ENCODE data around the gene CTDP1. TPM values are rescaled to one million over a fixed set of nuclear protein-coding genes. Genes with fewer than 3 reads are reported as not detected.

The CTDP1 gene
- total and polyA plus RNA-seq, 9 of the 15 experiments (the other 6 are each of a cell fraction or from before 2014, with no cell fraction given): 0.07 to 19.2 (median 4.0) TPM

DNA sequence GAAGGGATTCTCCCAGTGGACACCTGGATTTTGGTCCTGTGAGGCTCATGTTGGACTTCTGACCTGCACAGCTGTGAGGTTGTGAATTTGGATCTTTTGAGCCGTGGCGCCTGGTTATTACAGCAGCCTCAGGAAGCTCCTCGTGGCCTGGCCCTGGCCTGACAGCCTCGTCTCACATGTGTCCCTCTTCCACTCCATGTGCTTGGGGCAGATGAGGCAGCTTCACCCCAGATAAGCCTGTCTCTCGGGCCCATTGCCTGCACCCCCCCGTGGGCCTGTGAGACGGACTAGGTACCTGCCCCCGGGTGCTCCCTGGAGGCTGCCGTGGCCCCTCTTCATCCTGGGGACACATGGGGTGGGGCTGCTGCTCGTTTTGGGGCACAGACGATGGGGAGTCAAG lies 51.2 kb downstream of the CTDP1 start:
- ChIA-PET POLR2A (interaction anchor here (0.6 kb wide), 2 partner anchors 35 to 465 kb away, joined by 3 read pairs; no protein-coding TSS in a partner anchor), CTCF (ENCODE audit: low intra/inter-chr PET ratio) (no interaction called here)
- H3K36me3 ChIP-seq (ENCODE audit: control insufficient read depth, insufficient read depth, low read length): peaks cover 49% of the 10 kb centered on the region; the same call in 2 of the 3 replicates
- no peaks in the 10 kb centered on the region for H3K79me2 ChIP-seq (ENCODE audit: control insufficient read depth, insufficient read depth, low read length)
- H3K4me2 ChIP-seq (ENCODE audit: insufficient read depth, low read length): no peak overlapping the region
- H3K4me1 ChIP-seq (replicated peaks in 1 of 2; ENCODE audit: control insufficient read depth in 2 of 2, insufficient read depth in 2 of 2, low read length in 2 of 2): no peaks in the 10 kb centered on the region
- no peak overlapping the region for H3K9ac ChIP-seq (ENCODE audit: insufficient read depth in 1 of 2, low read depth in 2 of 2, low read length in 2 of 2)
- no peaks in the 10 kb centered on the region for H3K9me1 ChIP-seq (ENCODE audit: control insufficient read depth, insufficient read depth, low read length)
- FAIRE-seq (no peak), DNase-seq (ENCODE audit: extremely low read depth in 1 of 4, low spot score in 3 of 4) (no peak), ATAC-seq (no peak)
- no peak overlapping the region for H3K27ac ChIP-seq (ENCODE audit: extremely low read depth, low read depth, low read length)
- intact Hi-C loops (cut with micrococcal nuclease) (no loop called here), in situ Hi-C loops (cut with MboI) (no loop called here)
- no peak overlapping the region for H3K4me3 ChIP-seq
- no TSS peak for BruUV-seq (replicated peaks)
- H3K9me3 ChIP-seq (replicated peaks; ENCODE audit: control insufficient read depth, insufficient read depth, low read depth, low read length): peaks cover 9% of the 10 kb centered on the region
- 96% methylated on average over 7 of the region's 11 CpGs for WGBS (ENCODE audit: insufficient coverage, low coverage, missing lambda C conversion rate)
- TF ChIP-seq LARP7 (IDR thresholded peaks at IDR 0.05) (no peak), CHD2 (IDR thresholded peaks at IDR 0.05; ENCODE audit: low read depth, low read length) (no peak), CEBPG (CRISPR knock-in tag; IDR thresholded peaks at IDR 0.05) (no peak), CEBPG (tag; conservative IDR thresholded peaks at IDR 0.05 in 1 of 2, IDR thresholded peaks at IDR 0.05 in 1 of 2) (no peak)
- TF ChIP-seq, protein P1, sequence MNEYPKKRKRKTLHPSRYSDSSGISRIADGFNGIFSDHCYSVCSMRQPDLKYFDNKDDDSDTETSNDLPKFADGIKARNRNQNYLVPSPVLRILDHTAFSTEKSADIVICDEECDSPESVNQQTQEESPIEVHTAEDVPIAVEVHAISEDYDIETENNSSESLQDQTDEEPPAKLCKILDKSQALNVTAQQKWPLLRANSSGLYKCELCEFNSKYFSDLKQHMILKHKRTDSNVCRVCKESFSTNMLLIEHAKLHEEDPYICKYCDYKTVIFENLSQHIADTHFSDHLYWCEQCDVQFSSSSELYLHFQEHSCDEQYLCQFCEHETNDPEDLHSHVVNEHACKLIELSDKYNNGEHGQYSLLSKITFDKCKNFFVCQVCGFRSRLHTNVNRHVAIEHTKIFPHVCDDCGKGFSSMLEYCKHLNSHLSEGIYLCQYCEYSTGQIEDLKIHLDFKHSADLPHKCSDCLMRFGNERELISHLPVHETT (CRISPR knock-in tag; conservative IDR thresholded peaks at IDR 0.05 in 1 of 2, IDR thresholded peaks at IDR 0.05 in 1 of 2): no peak
- TF ChIP-seq, protein P2, sequence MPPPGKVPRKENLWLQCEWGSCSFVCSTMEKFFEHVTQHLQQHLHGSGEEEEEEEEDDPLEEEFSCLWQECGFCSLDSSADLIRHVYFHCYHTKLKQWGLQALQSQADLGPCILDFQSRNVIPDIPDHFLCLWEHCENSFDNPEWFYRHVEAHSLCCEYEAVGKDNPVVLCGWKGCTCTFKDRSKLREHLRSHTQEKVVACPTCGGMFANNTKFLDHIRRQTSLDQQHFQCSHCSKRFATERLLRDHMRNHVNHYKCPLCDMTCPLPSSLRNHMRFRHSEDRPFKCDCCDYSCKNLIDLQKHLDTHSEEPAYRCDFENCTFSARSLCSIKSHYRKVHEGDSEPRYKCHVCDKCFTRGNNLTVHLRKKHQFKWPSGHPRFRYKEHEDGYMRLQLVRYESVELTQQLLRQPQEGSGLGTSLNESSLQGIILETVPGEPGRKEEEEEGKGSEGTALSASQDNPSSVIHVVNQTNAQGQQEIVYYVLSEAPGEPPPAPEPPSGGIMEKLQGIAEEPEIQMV (tag; conservative IDR thresholded peaks at IDR 0.05; ENCODE audit: low read depth): no peak
- H4K20me1 ChIP-seq (replicated peaks; ENCODE audit: control insufficient read depth, insufficient read depth, low read length): no peaks in the 10 kb centered on the region
- H2AFZ ChIP-seq (ENCODE audit: low read depth, low read length): no peak overlapping the region
- no peaks in the 10 kb centered on the region for H3K27me3 ChIP-seq (ENCODE audit: control insufficient read depth in 2 of 2, insufficient read depth in 2 of 2, low read length in 2 of 2)
